NT2/D1 (cell line): ENCODE results near the gene PIGN.

Experiments used
- YY1 ChIP-seq: IDR thresholded peaks from 2 replicates; pipeline ENCODE4 v1.6.1; 2011; ENCODE audit not compliant: insufficient read length, insufficient read depth
- ZNF274 ChIP-seq: IDR thresholded peaks from 2 replicates; pipeline ENCODE4 v1.6.1; 2011; ENCODE audit warnings: mild to moderate bottlenecking, low read depth, low read length

GRCh38 chr18:62088156-62088555 lies 98.7 kb downstream of the PIGN start:
- TF ChIP-seq YY1 (no peak), ZNF274 (no peak)
